WTC11 (cell line): Measurements from ENCODE around the gene QDPR. TPM values are rescaled to one million over a fixed set of nuclear protein-coding genes. Genes with fewer than 3 reads are reported as not detected.

Experiments used
- ATAC-seq: fragments of 200-7000 bp; cut with Tn5 transposase; 2 replicates; pipeline ENCODE4 v1.10.0; 2021; ENCODE audit warnings: mild to moderate bottlenecking, moderate library complexity
- CTCF ChIA-PET: fragments of 300-600 bp; sonication (Branson Sonifier 250); formaldehyde crosslinking; loops from one replicate; lab custom pipeline; 2021; ENCODE audit warnings: antibody characterized with exemption; lab: Charles Lee
- POLR2A ChIA-PET: fragments of 350-600 bp; sonication (Branson Sonifier 250); formaldehyde crosslinking; loops from one replicate; lab custom pipeline; 2021; ENCODE audit warnings: antibody characterized with exemption; lab: Charles Lee
- DNase-seq: peaks from one replicate; pipeline ENCODE4 v3.0.0; 2021; ENCODE audit warnings: low spot score
- H3K27ac Mint-ChIP-seq: 2 replicates; pipeline ENCODE4 v1.8.0; 2021; ENCODE audit warnings: mixed read lengths
- H3K27me3 Mint-ChIP-seq: 2 replicates; pipeline ENCODE4 v1.8.0; 2021; ENCODE audit warnings: low read depth, mild to moderate bottlenecking, moderate library complexity, mixed read lengths
- H3K36me3 Mint-ChIP-seq: 2 replicates; pipeline ENCODE4 v1.8.0; 2021; ENCODE audit warnings: mixed read lengths
- H3K4me1 Mint-ChIP-seq: 2 replicates; pipeline ENCODE4 v1.8.0; 2022; ENCODE audit warnings: mixed read lengths
- H3K4me3 Mint-ChIP-seq: 2 replicates; pipeline ENCODE4 v1.8.0; 2021; ENCODE audit warnings: mild to moderate bottlenecking, moderate library complexity, mixed read lengths
- H3K9me3 Mint-ChIP-seq: 2 replicates; pipeline ENCODE4 v1.8.0; 2021; ENCODE audit warnings: mixed read lengths
- E2F5 ChIP-seq: sonication (generic); formaldehyde crosslinking; IDR thresholded peaks from 2 replicates; pipeline ENCODE4 v1.8.1; 2022; ENCODE audit warnings: mild to moderate bottlenecking, moderate library complexity, missing genetic modification reagents
- JUN ChIP-seq: sonication (generic); formaldehyde crosslinking; IDR thresholded peaks from 2 replicates; pipeline ENCODE4 v1.8.0; 2023; ENCODE audit warnings: mild to moderate bottlenecking, missing genetic modification reagents
- NR3C1 ChIP-seq: sonication (generic); formaldehyde crosslinking; conservative IDR thresholded peaks from 2 replicates; pipeline ENCODE4 v1.8.1; 2023; ENCODE audit warnings: low read depth, mild to moderate bottlenecking, missing genetic modification reagents
- OVOL2 ChIP-seq: fragments of 250-450 bp; sonication (Bioruptor Pico); IDR thresholded peaks from 2 replicates; pipeline ENCODE4 v1.9.0; 2021; ENCODE audit warnings: mild to moderate bottlenecking, borderline replicate concordance
- SP1 ChIP-seq: sonication (generic); formaldehyde crosslinking; conservative IDR thresholded peaks from 2 replicates; pipeline ENCODE4 v1.8.1; 2022; ENCODE audit warnings: missing genetic modification reagents
- STAT6 ChIP-seq: sonication (generic); formaldehyde crosslinking; conservative IDR thresholded peaks from 2 replicates; pipeline ENCODE4 v1.8.1; 2023; ENCODE audit warnings: mild to moderate bottlenecking, low read depth, missing genetic modification reagents, moderate library complexity
- ZBTB21 ChIP-seq: sonication (generic); formaldehyde crosslinking; IDR thresholded peaks from 2 replicates; pipeline ENCODE4 v1.8.1; 2023; ENCODE audit warnings: mild to moderate bottlenecking, missing genetic modification reagents, borderline replicate concordance
- ZNF671 ChIP-seq: fragments of 250-450 bp; sonication (Bioruptor Pico); IDR thresholded peaks from 2 replicates; pipeline ENCODE4 v1.8.0; 2021; ENCODE audit warnings: mild to moderate bottlenecking
- total RNA-seq: library from RNA; stranded (reverse); gene quantifications from 3 replicates; pipeline ENCODE4 v1.2.3, GENCODE V29; 2021
- TF ChIP-seq, protein P1 (sequence below): sonication (generic); formaldehyde crosslinking; IDR thresholded peaks from 2 replicates; pipeline ENCODE4 v1.8.0; 2022; ENCODE audit warnings: mild to moderate bottlenecking, missing genetic modification reagents
- TF ChIP-seq, protein P2 (sequence below): fragments of 250-450 bp; sonication (Bioruptor Pico); IDR thresholded peaks from 2 replicates; pipeline ENCODE4 v1.9.0; 2021; ENCODE audit warnings: mild to moderate bottlenecking
- TF ChIP-seq, protein P3 (sequence below): fragments of 200-600 bp; IDR thresholded peaks from 2 replicates; pipeline ENCODE4 v1.8.0; 2022; ENCODE audit warnings: antibody characterized with exemption
- TF ChIP-seq, protein P4 (sequence below): sonication (generic); formaldehyde crosslinking; IDR thresholded peaks from 2 replicates; pipeline ENCODE4 v1.8.0; 2022; ENCODE audit warnings: missing genetic modification reagents

QDPR gene
- total RNA-seq, 1 experiment from 2014 or later = 33.6 TPM

GRCh38 chr4:17552427-17552826 is 40.5 kb upstream of the QDPR start (continued):
- TF ChIP-seq STAT6 = no peak
- TF ChIP-seq NR3C1 (CRISPR knock-in tag) = no peak

DNA sequence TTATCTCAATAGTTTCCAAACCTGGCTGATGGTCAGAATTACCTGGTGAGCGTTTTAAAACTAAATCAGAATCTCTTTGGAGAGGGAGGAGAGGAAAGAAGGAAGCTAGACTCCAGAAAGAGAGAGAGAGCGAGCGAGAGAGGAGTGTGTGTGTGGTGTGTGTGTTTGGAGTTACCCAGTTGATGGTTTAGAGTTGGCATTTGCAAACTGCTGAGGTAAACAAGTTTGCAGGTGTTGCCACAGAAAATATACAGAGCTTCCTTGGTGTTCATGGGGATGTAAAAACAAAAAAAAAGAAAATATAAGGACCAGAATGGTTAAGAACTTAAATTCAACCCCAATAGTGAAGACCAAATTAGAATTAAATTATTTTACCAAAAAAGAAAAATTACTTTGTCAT is 38.7 kb upstream of the QDPR start:
- H3K4me3 Mint-ChIP-seq = no peak overlapping the region
- ChIA-PET POLR2A (no interaction called here), CTCF (no interaction called here)
- no peak for ATAC-seq
- H3K9me3 Mint-ChIP-seq = no peaks in the 10 kb centered on the region
- no peak overlapping the region for H3K27ac Mint-ChIP-seq
- no peak for DNase-seq
- no peaks in the 10 kb centered on the region for H3K36me3 Mint-ChIP-seq
- H3K4me1 Mint-ChIP-seq = no peaks in the 10 kb centered on the region
- TF ChIP-seq, protein P1, sequence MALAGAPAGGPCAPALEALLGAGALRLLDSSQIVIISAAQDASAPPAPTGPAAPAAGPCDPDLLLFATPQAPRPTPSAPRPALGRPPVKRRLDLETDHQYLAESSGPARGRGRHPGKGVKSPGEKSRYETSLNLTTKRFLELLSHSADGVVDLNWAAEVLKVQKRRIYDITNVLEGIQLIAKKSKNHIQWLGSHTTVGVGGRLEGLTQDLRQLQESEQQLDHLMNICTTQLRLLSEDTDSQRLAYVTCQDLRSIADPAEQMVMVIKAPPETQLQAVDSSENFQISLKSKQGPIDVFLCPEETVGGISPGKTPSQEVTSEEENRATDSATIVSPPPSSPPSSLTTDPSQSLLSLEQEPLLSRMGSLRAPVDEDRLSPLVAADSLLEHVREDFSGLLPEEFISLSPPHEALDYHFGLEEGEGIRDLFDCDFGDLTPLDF (CRISPR knock-in tag) = no peak
- TF ChIP-seq OVOL2 = no peak
- TF ChIP-seq, protein P2, sequence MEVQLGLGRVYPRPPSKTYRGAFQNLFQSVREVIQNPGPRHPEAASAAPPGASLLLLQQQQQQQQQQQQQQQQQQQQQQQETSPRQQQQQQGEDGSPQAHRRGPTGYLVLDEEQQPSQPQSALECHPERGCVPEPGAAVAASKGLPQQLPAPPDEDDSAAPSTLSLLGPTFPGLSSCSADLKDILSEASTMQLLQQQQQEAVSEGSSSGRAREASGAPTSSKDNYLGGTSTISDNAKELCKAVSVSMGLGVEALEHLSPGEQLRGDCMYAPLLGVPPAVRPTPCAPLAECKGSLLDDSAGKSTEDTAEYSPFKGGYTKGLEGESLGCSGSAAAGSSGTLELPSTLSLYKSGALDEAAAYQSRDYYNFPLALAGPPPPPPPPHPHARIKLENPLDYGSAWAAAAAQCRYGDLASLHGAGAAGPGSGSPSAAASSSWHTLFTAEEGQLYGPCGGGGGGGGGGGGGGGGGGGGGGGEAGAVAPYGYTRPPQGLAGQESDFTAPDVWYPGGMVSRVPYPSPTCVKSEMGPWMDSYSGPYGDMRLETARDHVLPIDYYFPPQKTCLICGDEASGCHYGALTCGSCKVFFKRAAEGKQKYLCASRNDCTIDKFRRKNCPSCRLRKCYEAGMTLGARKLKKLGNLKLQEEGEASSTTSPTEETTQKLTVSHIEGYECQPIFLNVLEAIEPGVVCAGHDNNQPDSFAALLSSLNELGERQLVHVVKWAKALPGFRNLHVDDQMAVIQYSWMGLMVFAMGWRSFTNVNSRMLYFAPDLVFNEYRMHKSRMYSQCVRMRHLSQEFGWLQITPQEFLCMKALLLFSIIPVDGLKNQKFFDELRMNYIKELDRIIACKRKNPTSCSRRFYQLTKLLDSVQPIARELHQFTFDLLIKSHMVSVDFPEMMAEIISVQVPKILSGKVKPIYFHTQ (CRISPR knock-in tag) = no peak
- TF ChIP-seq, protein P3, sequence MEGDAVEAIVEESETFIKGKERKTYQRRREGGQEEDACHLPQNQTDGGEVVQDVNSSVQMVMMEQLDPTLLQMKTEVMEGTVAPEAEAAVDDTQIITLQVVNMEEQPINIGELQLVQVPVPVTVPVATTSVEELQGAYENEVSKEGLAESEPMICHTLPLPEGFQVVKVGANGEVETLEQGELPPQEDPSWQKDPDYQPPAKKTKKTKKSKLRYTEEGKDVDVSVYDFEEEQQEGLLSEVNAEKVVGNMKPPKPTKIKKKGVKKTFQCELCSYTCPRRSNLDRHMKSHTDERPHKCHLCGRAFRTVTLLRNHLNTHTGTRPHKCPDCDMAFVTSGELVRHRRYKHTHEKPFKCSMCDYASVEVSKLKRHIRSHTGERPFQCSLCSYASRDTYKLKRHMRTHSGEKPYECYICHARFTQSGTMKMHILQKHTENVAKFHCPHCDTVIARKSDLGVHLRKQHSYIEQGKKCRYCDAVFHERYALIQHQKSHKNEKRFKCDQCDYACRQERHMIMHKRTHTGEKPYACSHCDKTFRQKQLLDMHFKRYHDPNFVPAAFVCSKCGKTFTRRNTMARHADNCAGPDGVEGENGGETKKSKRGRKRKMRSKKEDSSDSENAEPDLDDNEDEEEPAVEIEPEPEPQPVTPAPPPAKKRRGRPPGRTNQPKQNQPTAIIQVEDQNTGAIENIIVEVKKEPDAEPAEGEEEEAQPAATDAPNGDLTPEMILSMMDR = no peak
- peaks cover 7% of the 10 kb centered on the region; the same call in 1 of the 2 replicates for H3K27me3 Mint-ChIP-seq

- H3K4me1 Mint-ChIP-seq = peaks cover 8% of the 10 kb centered on the region
- no peak for ATAC-seq
- H3K27ac Mint-ChIP-seq = no peak overlapping the region
- no peak overlapping the region for H3K4me3 Mint-ChIP-seq
- no peaks in the 10 kb centered on the region for H3K9me3 Mint-ChIP-seq
- TF ChIP-seq JUN (CRISPR knock-in tag) (no peak), E2F5 (CRISPR knock-in tag) (no peak), NR3C1 (CRISPR knock-in tag) (no peak), SP1 (CRISPR knock-in tag) (no peak), ZBTB21 (CRISPR knock-in tag) (no peak), ZNF671 (no peak)
- TF ChIP-seq, protein P4, sequence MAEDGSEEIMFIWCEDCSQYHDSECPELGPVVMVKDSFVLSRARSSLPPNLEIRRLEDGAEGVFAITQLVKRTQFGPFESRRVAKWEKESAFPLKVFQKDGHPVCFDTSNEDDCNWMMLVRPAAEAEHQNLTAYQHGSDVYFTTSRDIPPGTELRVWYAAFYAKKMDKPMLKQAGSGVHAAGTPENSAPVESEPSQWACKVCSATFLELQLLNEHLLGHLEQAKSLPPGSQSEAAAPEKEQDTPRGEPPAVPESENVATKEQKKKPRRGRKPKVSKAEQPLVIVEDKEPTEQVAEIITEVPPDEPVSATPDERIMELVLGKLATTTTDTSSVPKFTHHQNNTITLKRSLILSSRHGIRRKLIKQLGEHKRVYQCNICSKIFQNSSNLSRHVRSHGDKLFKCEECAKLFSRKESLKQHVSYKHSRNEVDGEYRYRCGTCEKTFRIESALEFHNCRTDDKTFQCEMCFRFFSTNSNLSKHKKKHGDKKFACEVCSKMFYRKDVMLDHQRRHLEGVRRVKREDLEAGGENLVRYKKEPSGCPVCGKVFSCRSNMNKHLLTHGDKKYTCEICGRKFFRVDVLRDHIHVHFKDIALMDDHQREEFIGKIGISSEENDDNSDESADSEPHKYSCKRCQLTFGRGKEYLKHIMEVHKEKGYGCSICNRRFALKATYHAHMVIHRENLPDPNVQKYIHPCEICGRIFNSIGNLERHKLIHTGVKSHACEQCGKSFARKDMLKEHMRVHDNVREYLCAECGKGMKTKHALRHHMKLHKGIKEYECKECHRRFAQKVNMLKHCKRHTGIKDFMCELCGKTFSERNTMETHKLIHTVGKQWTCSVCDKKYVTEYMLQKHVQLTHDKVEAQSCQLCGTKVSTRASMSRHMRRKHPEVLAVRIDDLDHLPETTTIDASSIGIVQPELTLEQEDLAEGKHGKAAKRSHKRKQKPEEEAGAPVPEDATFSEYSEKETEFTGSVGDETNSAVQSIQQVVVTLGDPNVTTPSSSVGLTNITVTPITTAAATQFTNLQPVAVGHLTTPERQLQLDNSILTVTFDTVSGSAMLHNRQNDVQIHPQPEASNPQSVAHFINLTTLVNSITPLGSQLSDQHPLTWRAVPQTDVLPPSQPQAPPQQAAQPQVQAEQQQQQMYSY (CRISPR knock-in tag) = no peak
- no peak for DNase-seq
- H3K36me3 Mint-ChIP-seq = no peaks in the 10 kb centered on the region
- peaks cover 3% of the 10 kb centered on the region; the same call in 1 of the 2 replicates for H3K27me3 Mint-ChIP-seq
- POLR2A ChIA-PET = no interaction called here
- CTCF ChIA-PET = interaction anchor here (0.5 kb wide), 1 partner anchor 34 kb away, joined by 3 read pairs; no protein-coding TSS in a partner anchor
Measured at GRCh38 chr4:17546678-17547077, 34.8 kb upstream of the QDPR start.
